AG20443 (cell line): Measurements from ENCODE around the gene MYOF.
"Not testable (repeated sequence)": the region's sequence is repeated elsewhere in the genome, so short reads cannot be mapped to it uniquely, and the experiment has no call there.

ENCODE experiments used
- DNase-seq: peaks from one replicate; pipeline ENCODE4 v3.0.0; 2012; ENCODE audit warnings: low spot score, mixed read lengths

The MYOF gene

GRCh38 chr10:93476756-93477155, 5.4 kb downstream of the MYOF start:
- DNase-seq, result no peak

GRCh38 chr10:93475871-93476270, 6.3 kb downstream of the MYOF start:
- DNase-seq, result peak; percentile 21

GRCh38 chr10:93475227-93475626, 6.9 kb downstream of the MYOF start:
- no peak for DNase-seq

- DNase-seq, result no peak
Measured at GRCh38 chr10:93473804-93474472, 8.2 kb downstream of the MYOF start.

DNA sequence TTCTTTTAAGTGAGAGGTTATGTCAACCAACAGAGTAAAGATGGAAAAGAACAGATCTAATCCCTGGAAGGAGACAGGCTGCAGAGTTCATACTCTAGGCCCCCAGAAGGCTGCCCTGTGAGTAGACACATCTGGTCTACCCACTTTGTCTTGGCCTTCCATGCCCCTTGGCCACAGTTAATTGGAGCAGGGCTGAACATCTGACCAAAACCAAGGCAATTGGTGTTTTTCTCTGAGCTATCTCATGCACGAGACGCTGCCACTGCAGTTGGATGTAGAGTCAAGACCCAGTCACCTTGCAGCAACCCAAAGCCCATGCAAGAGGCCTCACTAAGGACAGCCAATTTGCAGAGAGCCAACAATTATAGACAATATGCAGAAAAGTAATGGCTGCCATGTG, 9.0 kb downstream of the MYOF start:
- DNase-seq, result no peak

GRCh38 chr10:93471110-93471651, 11.0 kb downstream of the MYOF start:
- peak; percentile 72 for DNase-seq

DNA sequence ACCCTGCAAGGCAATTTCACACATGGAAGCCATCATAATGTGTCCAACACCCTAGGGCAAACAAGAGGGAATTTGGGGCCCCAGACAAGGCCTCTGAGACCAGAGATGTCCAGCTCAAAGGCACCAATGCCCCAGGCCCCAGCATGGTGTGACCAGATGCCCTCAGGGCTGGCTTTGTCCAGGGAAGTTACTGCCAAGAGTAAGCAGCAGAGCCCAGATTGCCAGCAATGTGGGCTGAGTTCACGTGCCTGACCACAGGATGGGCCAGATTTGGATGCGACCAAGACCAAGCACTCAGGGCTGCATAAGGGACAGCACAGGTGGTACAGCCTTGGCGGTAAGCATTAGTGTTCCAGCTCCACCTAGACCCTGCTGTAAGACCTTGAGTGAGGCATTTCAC, 12.7 kb downstream of the MYOF start:
- DNase-seq, result no peak

DNA sequence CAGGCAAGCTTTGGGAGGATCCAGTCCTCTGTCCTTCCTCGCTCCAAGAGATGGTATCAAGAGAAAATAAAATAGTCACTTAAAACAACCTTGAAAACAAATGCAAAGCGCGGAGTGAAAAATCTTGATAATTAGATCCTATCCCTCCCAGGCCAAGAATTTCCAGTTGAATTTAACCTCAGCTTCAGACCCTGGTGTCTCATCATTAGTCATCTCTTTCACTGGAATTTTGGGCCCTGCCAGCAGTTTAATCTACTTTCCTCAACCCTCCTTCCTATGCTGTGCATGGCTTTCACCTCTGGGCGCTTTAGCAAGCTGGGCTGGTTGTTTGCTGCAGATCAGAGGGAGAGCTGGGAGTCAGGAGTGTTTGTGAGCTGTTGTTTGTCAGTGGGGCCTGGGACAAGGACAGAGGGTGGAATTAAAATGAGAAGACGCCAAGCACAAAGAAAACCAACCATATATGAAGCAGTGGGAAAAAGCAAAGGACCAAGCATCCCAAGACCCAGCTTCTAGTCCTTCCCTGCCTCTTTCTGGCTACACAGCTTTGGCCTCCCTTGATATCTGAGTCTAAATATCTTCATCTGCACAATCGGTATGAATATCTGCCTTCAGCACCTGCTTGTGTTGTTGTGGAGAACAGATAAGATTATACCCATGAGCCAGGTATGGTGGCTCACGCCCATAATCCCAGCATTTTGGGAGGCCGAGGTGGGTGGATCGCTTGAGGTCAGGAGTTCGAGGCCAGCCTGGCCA, 13.5 kb downstream of the MYOF start:
- peak; percentile 82 for DNase-seq

DNA sequence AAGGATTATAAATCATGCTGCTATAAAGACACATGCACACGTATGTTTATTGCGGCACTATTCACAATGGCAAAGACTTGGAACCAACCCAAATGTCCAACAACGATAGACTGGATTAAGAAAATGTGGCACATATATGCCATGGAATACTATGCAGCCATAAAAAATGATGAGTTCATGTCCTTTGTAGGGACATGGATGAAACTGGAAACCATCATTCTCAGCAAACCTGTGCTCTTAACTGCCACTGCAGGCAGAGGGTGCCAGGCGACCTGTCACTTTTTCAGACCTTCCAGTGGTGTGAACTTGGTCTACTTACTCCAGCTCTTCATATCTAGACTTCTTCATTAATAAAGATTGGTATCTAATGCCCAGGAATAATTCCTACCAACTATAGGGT, 14.5 kb downstream of the MYOF start:
- not testable (repeated sequence) for DNase-seq

- DNase-seq, result peak; percentile 89
Measured at GRCh38 chr10:93465806-93466675, 16.1 kb downstream of the MYOF start.

DNA sequence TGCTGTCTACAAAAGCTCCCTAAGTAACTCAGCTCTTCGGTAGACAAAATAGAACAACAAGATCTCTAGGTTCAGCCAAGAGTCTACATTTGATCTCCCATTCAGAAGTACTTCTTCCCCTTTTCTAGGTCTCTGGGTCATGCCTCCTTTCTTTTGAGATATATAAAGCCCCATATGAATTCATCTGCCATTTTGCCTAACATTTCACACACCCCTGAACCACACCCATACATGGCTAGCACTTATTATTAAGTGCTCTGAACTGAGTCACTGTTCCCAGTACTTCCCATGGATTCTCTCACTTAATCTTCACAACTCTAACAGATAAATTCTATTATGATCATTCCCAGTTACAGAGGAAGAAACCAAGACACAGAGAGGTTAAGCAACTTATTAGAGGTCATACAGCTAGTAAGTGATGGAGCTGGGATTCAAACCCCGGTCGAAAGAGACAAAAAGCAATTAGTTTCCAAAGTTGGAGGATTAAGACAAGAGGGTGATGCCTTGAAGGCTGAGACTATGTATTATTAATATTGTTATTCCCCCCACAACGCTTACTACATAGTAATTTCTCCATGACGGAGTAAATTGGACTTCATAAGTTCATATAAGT, 17.3 kb downstream of the MYOF start:
- no peak for DNase-seq

- peak; percentile 26 for DNase-seq
Measured at GRCh38 chr10:93463723-93464476, 18.2 kb downstream of the MYOF start.

DNA sequence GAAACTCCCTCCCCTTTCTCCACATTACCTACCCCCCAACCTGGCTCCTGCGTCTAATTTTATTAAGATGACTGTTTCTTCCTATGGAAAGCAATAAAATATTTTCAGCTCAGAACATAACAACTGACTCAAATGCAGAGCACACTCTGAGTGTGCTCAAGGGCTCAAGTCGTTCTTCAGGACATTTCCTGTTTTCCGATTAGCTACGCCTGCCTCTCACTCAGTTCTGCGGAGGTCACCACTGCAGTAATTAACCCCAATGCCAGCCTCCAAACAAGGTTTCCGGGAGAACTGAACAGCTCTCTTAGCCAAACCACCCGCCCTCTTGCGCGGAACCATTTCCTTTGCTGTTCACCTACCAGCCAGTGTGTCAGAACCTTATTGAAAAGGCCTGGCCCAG, 19.3 kb downstream of the MYOF start:
- no peak for DNase-seq

DNA sequence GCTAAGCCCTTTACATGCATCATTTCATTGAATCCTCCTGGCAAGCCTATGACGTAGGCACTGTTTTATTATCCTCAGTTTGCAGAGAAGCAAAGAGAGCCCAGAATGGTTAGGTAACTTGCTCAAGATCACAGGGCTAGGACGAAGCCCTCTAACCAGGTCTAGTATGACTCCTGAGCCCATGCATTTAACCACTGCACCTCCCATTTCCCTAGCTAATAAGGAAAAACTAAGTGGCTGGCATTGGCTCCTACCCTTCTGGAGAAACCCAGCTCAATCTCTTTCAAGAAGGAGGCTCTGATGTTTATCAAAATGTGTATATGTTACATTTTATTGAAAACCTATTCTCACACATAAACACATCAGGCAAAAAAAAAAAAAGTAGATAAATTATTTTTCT, 19.8 kb downstream of the MYOF start:
- DNase-seq, result no peak

DNA sequence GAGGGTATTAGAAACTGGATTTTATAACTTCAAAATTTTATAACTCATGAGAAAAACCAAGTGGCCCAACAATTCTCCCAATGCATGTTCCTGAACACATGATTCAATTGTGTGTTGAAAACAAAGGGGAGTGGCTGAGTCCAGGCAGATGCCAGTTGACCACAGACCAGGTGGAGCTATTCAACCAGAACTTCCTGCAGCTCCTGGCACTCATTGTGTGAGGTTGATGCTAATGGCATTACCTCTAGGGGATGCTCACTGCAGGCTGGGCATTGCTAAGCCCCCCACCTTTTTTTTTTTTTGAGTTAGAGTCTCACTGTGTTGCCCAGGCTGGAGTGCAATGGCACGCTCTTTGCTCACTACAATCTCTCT, 20.3 kb downstream of the MYOF start:
- peak; percentile 20 for DNase-seq

DNA sequence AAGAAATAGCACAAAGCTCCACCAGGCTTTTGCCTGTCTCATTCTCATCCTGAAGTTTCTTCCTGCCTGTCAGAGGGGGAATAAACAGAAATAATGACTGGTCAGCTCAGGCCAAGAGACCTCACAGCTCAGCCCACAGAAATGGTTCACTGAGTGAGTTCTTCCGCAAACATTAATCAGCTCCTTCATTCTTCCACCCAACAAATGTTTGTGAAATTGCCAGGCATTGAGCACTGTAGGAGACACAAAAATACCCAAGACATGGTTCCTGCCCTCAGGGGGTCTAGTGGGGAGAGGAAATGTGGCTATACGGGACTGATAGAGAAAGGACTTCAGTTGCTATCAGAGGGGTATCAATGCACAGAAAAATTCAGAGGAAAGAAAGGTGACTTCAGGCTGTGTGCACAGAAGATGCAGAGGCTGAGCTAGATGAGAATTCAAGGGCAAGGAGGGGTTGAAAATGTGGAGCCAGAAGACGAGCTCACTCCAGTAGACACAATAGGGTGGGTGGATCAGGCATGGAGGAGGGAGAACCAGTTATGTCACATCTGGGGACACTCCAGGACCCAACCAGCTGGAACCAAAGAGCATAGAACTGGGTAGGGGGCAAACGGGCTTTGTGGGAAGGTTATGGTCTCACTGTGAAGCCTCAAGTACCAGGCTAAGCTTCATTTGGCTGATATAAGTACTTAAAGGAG, 20.9 kb downstream of the MYOF start:
- no peak for DNase-seq

DNA sequence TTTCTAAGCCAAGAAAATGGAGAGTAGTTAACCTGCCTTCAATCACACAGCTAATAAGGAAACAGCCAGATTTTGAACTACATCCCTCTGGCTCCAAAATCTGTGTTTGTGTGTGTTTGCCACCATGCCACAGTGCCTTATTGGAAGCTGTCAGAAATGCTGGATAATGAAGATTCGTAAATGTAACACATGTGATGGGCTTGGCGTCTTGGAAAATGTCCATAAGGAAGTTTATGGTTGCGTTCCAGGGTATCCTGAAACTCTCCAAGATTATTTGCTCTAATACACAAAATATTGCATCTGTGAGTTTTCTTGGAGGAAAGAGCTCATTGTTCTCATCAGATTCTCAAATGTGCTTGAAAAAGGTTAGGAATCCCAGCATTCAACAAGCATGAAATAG, 22.7 kb downstream of the MYOF start:
- DNase-seq, result no peak

DNA sequence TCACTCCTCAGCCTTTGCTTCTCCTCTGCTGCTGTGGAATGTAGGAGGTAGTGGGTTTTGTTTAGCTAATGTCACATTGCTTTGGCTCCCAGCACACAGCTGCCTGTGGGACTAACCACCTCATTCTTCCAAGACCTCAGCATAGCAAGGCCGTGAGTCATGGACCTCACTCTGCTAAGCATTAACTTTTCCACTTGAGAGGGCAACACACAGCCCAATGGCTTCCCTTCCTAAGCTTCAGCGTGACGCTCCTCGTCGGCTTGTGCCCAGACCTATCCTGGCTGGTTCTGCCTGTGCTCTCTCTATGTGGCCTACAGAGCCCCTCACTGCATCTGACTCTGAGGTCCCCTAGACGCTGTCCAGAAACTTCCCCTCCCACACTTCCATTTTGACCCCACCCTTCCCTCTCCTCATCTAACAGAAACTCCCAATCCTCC, 23.3 kb downstream of the MYOF start:
- DNase-seq, result peak; percentile 90

DNA sequence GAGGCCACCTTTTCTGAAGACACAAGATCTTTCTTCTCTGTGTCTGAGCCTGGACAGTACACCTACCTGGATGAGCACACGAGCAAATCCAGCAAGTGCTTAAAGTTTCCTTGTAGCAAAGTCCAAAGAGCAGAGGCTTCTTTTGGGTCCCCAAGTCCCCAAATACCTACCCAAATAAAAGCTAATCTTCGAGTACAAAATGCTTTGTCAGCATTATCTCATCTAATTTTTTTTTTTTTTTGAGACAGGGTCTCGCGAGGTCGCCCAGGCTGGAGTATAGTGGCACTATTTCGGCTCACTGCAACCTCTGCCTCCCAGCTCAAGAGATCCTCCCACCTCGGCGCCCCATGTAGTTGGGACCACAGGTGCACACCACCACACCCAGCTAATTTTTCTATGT, 24.6 kb downstream of the MYOF start:
- DNase-seq, result no peak

DNA sequence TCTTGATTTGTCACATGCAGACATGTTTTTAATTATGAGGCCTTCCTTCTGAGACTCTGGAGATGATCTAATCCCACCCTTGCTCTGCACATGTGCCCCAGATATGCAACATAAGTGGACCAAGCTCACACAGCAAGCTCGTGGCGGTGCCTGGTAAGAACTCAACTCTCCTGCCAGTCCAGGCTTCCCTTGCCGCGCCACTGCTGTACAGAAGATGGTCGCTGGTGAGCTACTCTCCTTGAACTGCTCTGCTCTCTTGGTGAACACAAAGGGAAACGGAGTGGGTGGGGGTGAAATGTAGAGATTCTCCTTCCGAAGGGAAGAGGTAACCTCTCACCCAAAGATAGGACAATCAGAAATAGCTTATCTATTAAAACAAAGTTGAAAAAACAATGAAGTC, 25.7 kb downstream of the MYOF start:
- no peak for DNase-seq

DNA sequence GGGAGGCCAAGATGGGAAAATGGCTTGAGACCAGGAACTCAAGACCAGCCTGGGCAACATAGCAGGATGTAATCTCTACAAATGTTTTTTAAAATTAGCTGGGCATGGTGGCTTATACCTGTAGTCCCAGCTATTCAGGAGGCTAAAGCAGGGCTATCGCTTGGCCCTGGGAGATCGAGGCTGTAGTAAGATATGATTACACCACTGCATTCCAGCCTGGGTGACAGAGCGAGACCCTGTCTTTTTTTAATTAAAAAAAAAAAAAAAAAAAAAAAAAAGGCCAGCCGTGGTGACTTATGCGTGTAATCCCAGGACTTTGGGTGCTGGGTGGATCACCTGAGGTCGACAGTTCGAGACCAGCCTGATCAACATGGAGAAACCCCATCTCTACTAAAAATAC, 27.4 kb downstream of the MYOF start:
- no peak for DNase-seq
